GM19351 (cell line): ENCODE measurements around the gene TSACC.

Source experiments
- ATAC-seq: cut with Tn5 transposase; IDR thresholded peaks from one replicate; pipeline ENCODE4 v1.9.1; 2021; ENCODE audit warnings: mild to moderate bottlenecking, moderate library complexity; ENCODE audit not compliant: unreplicated experiment

The TSACC gene

DNA sequence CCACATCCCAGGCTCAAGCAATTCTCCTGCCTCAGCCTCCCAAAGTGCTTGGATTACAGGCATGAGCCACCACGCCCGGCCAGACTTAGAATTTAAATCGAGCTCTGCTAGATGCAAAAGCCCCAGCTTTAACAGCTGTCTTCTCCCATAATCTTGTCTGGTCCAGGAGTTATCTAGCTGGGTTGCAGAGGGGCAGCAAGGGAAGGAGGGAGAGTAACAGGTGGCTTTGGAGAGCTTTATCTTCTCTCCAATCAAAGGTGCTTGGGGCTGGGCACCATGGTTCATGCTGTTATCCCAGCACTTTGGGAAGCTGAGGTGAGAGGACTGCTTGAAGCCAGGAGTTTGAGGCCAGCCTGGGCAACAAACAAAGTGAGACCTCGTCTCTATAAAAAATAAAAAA lies 34.5 kb downstream of the TSACC start:
- ATAC-seq, result no peak

DNA sequence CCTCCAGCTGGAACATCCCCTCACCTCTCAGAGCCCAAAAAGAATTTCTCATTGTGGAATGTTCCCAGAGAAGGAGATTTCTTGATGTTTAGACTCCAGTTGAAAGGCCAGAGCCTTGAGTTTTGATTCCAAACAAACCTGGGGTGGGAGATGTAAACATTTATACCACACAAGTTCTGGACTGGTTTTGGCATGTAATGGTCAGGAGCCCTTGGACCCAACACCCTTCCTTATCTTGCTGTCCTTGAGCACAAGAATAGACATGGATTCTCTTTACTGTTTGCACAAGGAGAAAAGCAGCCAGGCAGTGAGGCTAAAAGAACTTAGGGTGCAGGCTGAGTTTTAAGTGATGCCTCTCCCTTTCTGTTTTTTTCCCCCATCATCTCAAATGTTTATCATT lies 35.2 kb downstream of the TSACC start:
- no peak for ATAC-seq

DNA sequence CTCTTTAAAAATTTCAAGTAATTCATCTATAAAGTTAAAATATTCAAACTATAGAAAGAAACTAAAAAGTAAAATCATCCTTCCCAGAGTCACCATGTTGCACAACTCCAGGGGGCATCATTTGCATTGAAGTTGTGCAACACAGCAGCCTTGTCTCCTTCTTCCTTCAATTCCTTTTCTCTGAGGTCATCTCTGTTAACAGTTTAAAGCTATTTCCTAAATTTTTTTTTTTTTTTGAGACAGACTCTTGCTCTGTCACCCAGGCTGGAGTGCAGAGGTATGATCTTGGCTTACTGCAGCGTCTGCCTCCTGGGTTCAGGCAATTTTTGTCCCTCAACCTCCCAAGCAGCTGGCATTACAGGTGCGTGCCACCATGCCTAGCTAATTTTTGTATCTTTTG lies 37.8 kb downstream of the TSACC start:
- ATAC-seq, result no peak

DNA sequence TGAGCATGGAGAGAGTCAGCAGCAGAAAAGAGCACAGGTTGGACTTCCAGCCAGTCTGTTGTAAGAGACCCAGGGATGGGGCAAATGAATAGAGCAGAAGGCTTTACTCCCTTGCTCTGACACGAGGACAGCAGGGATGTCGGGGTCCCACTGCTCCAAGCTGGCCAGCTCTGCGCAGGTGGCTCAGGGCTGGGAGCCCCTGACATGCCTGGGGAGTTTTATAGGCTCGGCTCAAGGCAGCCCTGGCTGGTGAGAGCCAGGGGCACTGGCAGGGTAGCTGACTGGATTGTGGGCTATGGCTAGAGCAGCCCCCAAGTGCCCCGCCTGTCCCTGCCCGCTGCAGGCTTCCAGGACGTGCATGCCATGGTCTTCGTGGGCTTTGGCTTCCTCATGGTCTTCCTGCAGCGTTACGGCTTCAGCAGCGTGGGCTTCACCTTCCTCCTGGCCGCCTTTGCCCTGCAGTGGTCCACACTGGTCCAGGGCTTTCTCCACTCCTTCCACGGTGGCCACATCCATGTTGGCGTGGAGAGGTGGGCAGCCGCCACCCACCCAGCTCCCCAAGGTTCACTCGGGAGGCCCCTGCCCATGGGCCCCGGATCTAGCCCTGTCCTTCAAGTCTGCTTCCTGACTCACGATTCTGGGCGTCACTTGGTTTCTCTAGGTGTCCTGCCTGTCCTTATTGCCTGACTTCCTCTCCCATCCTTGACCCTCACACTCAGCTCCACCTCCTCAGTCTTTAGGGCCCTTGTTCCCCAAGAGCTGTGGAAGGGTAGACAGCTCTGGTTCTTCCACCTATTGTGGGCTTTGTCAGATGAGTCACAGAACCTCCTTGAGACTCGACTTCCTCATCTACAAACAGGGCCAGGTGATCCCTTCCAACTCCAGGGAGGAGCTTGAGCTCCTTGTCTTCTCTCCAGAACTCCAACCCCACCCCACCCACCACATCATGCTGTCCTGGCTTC lies 38.9 kb downstream of the TSACC start:
- no peak for ATAC-seq

DNA sequence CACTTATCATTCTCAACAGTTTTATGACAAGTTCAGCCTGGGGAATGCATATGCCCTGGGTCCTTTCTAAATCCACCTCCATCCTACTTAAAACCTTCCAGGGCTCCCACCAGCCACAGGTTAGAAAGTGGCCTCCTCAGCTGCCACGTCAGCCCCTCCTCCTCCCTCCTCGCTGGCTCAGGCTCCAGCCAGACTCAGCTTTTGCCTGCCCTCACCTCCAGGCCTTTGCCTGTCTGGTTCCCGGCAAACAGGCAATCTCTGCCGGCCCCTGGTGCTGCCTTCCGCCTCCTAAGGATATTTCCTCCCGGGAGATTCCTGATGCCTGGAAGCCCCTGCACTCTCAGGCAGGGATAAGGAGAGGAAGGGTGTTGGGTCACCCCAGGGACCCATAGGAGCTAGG lies 40.2 kb downstream of the TSACC start:
- ATAC-seq, result no peak

DNA sequence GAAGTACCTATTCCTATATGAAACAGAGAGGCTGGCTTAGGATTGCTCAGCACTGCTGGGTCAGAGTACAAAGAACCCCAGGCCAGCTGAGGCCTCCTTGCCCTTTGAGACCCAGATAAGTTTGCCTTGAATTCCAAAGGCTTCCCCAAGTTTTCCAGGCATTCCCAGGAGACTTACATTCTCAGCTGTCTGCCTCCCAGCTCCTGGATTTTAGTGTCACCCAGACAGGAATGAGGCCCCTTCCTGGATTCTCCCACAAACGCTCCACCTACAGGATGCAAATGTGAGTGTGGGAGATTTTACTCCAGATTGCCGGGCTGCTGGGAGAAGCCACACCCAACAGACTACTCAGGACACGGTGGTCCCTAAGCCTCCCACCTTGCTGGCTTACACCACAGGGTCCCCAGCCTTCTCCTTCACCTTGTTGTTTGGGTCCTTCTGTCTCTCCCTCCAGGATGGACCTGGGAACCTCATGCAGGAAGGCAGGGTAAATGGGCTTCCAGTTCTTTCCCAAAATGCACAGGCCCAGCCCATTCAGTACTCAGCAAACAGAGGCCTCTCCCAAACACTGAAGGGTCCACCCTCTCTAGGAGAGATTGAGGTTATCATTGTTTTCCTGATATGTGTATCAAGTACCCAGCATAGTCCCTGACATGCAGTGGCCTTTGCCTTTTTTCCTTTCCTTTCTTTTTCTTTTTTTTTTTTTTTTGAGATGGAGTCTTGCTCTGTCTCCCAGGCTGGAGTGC lies 41.3 kb downstream of the TSACC start:
- no peak for ATAC-seq

DNA sequence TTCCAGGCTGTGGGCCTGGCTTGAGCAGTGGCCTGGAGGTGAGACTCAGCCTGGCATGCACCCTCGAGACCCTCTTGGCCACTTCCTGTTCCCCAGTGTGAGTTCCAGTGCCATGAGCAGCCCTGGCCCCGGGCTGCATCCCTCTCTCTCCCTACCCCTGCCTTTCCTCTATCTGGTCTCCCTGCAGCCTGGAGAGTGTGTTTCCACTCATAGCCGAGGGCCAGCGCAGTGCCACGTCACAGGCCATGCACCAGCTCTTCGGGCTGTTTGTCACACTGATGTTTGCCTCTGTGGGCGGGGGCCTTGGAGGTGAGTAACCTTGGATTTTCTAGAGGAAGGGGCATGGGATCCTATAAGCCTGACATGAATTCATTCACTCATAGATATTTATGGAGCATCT lies 44.2 kb downstream of the TSACC start:
- no peak for ATAC-seq

DNA sequence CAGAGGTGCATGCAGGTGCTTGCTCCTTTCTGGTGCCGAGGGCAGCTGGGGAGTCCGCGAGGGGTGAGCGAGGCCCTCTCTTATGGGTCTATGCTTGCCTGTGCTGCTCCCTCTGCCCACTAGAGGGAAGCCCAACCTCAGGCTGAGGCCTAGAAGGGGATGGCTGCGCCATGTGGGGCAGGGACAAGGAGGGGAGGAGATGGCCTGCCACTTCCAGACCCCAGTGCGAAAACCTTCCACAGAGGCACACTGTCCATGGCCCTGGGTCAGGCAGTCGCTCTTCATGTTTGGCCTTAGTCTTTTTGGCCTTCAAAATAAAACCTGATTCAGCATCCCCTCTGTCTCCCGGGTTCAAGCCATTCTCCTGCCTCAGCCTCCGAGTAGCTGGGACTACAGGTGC lies 44.7 kb downstream of the TSACC start:
- ATAC-seq, result no peak

DNA sequence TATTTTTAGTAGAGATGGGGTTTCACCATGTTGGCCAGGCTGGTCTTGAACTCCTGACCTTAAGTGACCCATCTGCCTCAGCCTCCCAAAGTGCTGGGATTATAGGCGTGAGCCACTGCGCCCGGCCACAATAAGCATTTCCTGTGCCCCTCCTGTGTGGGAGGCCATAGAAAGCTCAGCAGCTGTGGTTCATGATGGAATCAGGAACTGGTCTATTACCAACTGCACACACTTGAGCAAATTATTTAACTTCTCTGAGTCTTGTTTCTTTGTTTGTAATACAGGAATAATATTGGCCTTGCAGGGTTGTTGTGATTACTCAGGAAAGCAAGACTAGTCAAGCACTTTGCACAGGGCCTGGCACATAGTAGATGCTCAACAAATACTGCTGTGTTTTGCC lies 45.7 kb downstream of the TSACC start:
- ATAC-seq, result no peak

DNA sequence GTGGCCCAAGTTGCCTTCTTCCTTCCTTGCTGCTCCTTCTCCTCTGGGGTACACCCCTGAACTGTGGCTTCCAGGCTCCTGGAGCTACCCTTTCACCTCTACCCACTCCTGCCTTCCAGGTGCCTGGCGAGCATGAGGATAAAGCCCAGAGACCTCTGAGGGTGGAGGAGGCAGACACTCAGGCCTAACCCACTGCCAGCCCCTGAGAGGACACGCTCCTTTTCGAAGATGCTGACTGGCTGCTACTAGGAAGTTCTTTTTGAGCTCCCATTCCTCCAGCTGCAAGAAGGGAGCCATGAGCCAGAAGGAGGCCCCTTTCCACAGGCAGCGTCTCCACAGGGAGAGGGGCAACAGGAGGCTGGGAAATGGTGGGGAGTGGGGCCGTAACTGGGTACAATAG lies 46.3 kb downstream of the TSACC start:
- no peak for ATAC-seq

DNA sequence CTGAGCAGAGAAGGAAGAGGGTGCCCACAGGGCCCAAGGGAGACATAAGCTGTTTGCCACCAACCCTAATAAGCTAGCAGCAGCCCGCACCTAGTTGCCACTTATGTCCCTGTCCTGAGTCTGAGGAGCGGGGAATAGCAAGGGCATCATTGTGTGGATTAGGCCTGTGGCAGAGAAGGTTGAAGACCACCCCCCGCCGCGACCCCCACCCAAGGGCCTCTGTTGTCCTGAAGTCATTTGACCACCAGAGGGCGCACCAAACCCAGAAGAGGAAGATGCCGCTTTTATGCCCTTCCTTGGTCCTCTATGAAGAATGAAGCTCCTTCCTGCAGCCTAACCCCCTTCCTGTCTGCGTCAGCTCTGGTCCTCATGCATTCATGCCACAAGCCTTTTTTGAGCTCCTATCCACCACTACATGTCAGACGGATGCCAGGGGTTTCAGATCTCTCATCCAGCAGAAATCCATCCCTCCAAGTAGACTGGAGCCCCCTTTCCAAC lies 47.3 kb downstream of the TSACC start:
- no peak for ATAC-seq

DNA sequence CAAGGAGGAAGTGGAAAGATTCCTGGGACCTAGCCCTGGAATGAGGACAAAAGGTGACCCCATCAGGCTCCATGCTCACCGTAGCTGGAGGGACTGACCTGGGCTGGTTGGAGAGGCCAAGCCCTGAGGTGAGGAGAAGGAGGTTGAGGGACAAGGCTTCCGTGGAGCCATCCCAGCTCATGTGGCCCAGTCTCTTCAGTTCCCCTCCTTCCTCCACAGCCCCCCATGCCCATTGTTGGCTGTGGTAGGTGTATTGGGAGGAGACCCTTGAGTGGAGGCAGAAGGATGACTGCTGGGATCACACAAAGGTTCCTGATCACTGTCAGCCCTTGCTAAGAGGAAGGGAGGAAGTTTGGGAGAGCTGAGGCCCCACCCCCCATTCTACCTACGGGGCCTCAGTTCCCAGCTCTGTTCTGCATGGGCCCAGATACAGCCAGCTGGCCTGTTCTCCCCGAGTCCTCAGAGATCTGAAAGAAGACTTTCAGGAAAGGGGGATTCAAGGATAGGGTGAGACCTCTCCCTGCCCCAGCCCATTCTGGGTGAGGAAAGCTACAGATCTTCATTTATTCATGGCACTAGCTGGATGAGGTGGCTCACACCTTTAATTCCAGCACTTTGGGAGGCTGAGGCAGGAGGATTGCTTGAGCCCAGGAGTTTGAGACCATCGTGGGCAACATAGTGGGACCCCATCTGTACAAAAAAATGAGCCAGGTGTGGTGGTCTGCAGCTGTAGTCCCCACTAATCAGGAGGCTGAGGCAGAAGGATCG lies 48.0 kb downstream of the TSACC start:
- ATAC-seq, result no peak

DNA sequence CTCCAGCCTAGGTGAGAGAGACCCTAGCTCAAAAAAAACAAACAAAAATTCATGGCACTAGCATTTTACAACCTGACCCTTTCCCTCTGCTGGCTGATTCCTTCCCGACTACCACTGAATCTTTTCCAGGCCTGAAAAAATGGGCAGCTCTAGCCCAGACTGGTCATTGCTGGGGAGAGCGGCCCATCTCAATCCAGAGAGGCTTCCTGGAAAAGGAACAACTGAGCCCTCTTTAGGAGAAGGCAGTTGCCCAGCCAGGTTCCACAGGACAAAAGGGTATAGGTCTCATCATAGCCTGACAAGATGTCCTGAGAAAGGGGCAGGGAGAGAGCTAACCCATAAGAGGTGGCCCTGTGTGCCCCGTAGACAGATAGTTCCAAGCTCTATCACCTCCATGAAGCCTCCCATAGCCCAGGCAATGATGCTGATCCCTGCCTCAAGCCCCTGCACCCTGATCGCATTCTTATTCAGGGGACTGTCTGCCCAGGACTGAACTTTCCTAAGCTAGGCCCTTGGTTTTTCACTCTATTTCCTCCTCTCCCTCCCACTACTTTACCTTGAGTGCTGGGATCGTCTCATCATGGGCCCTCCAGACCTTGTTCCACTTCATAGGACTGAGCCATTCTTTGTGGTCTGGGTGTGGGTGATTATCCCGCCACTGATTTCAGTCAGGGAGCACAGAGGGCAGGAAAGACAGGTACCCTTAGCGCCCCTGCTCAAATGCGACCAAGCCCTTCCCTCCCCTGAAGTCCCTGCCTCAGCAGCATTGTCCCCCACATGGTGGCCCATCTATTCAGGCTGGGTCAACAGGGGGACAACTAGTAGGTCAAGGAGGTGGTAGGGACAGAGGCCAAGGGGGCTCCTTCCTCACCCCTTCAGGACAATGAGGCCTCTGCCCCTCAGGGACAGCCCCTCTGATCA lies 48.9 kb downstream of the TSACC start:
- ATAC-seq, result no peak

DNA sequence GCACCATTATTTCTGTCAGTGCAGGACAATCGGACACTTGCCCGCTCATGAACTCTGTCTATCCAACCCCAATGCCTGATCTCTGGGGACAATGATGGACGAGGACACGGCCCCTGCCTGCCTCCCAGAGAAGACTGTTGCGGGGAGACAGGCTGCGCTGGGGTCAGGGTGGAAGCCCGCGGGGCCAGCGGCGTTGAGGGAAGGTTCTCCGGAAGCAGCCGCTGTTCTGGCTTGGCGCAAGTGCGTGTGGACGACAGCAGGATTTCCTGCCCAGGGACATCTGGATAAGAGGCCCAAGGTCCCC lies 49.5 kb downstream of the TSACC start:
- ATAC-seq, result no peak

DNA sequence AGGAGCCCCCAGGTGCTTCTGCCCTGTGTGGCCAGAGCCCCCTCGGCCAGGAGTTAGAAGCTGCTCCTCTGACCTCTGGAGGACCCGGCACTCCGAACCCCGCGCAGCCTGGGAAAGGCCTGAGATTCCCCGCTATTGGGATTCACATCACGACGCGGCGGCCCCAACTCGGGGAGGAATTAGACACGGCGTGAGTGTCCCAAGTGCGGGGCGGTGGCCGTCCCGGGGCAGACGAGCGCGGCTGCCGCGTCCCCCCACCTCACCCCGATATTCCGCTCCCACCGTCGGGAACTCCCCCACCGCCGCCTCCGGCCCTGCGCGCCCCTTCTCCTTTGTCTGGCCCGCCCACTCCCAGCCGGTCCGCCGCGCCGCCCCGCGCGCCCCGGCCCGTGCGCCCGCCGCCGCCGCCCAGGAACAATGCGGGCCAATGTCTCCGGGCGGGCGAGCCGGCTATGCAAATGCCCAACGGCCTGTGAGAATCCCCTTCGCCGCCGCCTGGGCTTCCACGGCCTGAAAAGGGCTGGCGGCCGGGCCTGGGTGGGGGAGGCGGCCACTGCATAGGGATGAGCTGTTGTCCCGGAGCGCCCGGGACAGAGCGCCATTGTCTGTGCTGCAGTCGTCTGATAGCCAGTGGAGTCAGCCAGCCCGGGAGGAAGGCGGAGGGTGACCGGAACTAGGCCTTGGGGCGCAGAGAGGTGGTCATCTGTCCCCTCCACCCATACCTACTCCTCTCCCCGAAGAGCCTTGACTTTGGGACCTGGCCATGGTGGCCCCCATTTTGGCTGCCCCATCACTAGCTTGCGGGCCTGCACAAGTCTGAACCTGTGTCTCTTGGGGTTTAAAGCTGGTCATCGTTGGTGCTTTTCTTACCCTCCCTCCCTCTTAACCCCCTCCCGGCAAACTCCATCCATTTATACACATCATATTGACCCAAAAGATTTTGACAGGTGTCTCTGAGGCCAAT lies 50.1 kb downstream of the TSACC start:
- no peak for ATAC-seq

DNA sequence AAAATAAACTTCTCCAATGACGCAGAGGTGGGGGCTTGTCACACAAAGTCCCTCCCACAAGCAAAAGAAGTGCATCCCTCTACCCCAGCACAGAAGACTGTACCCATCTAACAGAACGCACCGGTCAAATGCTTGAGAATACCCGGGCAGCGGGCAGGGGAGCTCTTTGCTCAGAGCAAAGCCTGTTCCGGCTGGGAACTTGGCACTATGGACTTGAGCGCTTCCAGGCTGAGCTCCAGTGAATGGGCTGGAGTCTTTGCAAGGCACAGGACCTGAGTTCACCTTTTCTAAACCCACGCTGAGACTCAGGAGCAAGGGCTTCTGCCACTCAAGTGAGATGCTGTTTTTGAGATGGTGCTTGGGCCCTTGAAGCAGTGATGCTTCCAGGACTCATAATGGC lies 51.0 kb downstream of the TSACC start:
- ATAC-seq, result no peak

DNA sequence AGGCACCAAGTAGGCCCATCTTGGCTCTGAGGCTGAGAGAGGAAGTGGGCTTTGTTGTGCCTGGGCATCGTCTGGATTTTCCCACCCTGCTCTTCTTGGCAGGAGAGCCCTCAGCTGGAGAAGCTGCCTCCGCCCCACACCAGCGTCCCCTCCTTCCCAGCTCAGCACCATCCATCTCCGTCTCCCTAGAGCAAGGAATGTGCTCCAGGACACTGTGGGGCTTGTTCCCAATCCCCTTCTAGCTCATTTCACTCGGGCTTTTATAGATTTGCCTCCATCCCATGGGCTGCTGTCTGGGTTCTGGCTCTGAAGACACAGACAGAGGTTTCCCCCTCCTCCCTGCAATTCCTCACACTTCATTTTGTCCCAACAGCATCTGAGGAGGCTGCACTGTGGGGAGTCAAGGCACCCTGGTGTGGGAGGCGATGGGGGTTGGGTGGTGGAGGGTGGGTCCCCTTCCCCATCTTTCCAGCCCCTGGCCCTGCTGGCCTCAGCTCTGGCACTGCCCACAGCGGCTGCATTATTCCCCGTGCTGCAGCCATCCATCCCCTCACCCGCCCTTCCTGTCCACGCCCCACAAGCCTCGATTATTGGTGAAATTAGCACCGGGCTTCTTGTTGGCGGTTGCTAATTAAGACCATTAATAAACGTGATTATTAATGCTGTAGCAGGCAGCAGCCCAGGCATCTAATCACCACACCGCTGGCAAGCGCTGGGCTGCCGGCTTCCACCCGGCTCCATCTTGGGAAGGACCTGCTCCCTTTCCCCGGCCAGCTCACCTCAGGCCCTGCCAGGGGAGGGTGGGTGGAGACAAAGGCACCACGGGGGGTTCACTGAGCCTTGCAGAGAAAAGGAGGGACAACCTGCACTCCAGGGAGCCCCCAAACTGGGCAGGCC lies 52.4 kb downstream of the TSACC start:
- no peak for ATAC-seq

DNA sequence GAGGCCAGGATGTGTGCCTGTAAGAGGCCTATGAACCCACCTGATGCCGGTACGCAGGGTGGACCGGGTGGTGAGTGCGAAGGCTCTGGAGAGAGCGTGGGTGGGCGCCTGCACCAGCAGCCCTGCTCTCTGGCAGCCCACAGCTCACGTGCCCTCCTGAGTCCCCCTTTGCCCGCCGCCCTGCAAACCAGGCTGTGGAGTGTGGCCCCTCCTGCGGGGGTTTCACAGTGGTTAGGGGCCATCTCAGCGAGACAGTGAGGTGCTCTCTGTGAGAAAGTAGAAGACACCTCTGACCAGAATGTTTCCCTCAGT lies 53.0 kb downstream of the TSACC start:
- no peak for ATAC-seq
